ENCODE data around the gene HS3ST6. TPM values are rescaled to one million over a fixed set of nuclear protein-coding genes. Genes with fewer than 3 reads are reported as not detected.

HS3ST6 gene
- total RNA-seq, 2 experiments from 2014 or later, result not detected

GRCh38 chr16:1960665-1961630, 42.7 kb upstream of the HS3ST6 start:
- Histone ChIP-seq H2AFZ (ENCODE audit: low read length) (no peak overlapping the region), H3K4me2 (ENCODE audit: low read length) (peak overlapping the region; percentile 96), H3K36me3 (ENCODE audit: insufficient read depth, low read length) (peaks cover 52% of the 10 kb centered on the region), H3K9me2 (ENCODE audit: insufficient read depth, low read length) (no peaks in the 10 kb centered on the region), H3K4me1 (ENCODE audit: insufficient read depth, low read length, poor library complexity, severe bottlenecking) (peaks cover 33% of the 10 kb centered on the region), H3K9me3 (ENCODE audit: low read length) (no peaks in the 10 kb centered on the region), H3K27ac (ENCODE audit: low read depth, low read length, poor library complexity, severe bottlenecking) (peak overlapping the region; percentile 80), H3K79me2 (ENCODE audit: insufficient read depth, low read depth, low read length) (peaks cover 53% of the 10 kb centered on the region), H4K20me1 (ENCODE audit: insufficient read depth, low read length) (peaks cover 14% of the 10 kb centered on the region), H3K4me3 (ENCODE audit: low read depth, low read length, poor library complexity, severe bottlenecking) (peak overlapping the region; percentile 82)
- ChIA-PET CTCF (ENCODE audit: unreplicated experiment) (no interaction called here), POLR2A (interaction anchor here (0.5 to 0.8 kb wide), 3 partner anchors 10 to 540 kb away, joined by 3 to 4 read pairs (median 3); no protein-coding TSS in a partner anchor)
- intact Hi-C loops (cut with micrococcal nuclease; ENCODE audit: unreplicated experiment), result no loop called here
- peak; percentile 69 for DNase-seq (ENCODE audit: low spot score)
- BruUV-seq (replicated peaks), result TSS peak; percentile 65
- TF ChIP-seq CTCF (conservative IDR thresholded peaks at IDR 0.05; ENCODE audit: low read length) (peak; percentile 27; the same call in 1 of the 2 replicates), EZH2phosphoT487 (IDR thresholded peaks at IDR 0.05; ENCODE audit: borderline replicate concordance, low read depth, low read length) (no peak)

- Histone ChIP-seq H2AFZ (ENCODE audit: low read length) (peak within 1 kb of the TSS; percentile 77; the same call in 1 of the 2 replicates), H3K4me2 (ENCODE audit: low read length) (peak within 1 kb of the TSS; percentile 96), H3K27ac (ENCODE audit: low read depth, low read length, poor library complexity, severe bottlenecking) (peak within 1 kb of the TSS; percentile 80), H3K4me1 (ENCODE audit: insufficient read depth, low read length, poor library complexity, severe bottlenecking) (peaks cover 31% of the 10 kb centered on the region), H4K20me1 (ENCODE audit: insufficient read depth, low read length) (peaks cover 14% of the 10 kb centered on the region), H3K36me3 (ENCODE audit: insufficient read depth, low read length) (peaks cover 41% of the 10 kb centered on the region), H3K9me3 (ENCODE audit: low read length) (no peaks in the 10 kb centered on the region), H3K79me2 (ENCODE audit: insufficient read depth, low read depth, low read length) (peaks cover 41% of the 10 kb centered on the region), H3K4me3 (ENCODE audit: low read depth, low read length, poor library complexity, severe bottlenecking) (peak within 1 kb of the TSS; percentile 82), H3K9me2 (ENCODE audit: insufficient read depth, low read length) (no peaks in the 10 kb centered on the region)
- TF ChIP-seq EZH2phosphoT487 (IDR thresholded peaks at IDR 0.05; ENCODE audit: borderline replicate concordance, low read depth, low read length) (no peak), CTCF (conservative IDR thresholded peaks at IDR 0.05; ENCODE audit: low read length) (peak; percentile 86)
- CTCF ChIA-PET (ENCODE audit: unreplicated experiment), result no interaction called here
- no TSS peak for BruUV-seq (replicated peaks)
- POLR2A ChIA-PET, result no interaction called here
- intact Hi-C loops (cut with micrococcal nuclease; ENCODE audit: unreplicated experiment), result no loop called here
- DNase-seq (ENCODE audit: low spot score), result peak; percentile 93
These were observed 41.2 kb upstream of the HS3ST6 start, which contains the start of gene NDUFB10 for GRCh38 chr16:1959269-1960039. Gene NDUFB10, plus strand, starts transcription at chr16:1959538. Its CDS starts 87 bp downstream, at chr16:1959625.

Measured in OCI-LY7 (cell line).